SK-N-MC (cell line): ENCODE results near the gene GMPS.

Source experiments
- EZH2 ChIP-seq: fragments of 200-600 bp; sonication (generic); IDR thresholded peaks from one replicate; pipeline ENCODE4 v1.6.1; 2017; ENCODE audit warnings: antibody characterized with exemption
- POLR2AphosphoS5 ChIP-seq: IDR thresholded peaks from 2 replicates; pipeline ENCODE4 v1.6.1; 2012; ENCODE audit warnings: mild to moderate bottlenecking, low read depth, low read length, borderline replicate concordance

DNA sequence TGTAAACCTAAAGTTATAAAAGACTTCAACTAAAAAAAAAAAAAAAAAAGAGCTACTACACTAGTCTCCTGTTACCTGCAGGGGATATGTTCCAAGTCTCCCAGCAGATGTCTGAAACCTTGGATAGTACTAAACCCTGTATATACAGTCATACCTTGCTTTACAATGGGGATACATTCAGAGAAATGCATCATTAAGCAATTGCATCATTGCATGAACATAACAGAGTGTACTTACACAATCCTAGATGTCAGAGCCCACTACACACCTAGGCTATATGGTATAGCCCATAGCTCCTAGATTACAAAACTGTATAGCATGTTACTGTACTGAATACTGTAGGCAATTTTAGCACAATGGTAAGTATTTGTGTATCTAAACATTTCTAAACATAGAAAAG lies 119.1 kb downstream of the GMPS start:
- TF ChIP-seq POLR2AphosphoS5 = no peak
- TF ChIP-seq EZH2 = no peak
